Esophagus (tissue), 2 donors: ENCODE measurements around the gene EXOSC9. TPM values are rescaled to one million over a fixed set of nuclear protein-coding genes. Genes with fewer than 3 reads are reported as not detected.

Source experiments
- H3K27ac ChIP-seq, 2 donors: one replicate each; pipeline ENCODE4 v1.5.1; 2013; ENCODE audit warnings: low read depth in 2 of 2, mild to moderate bottlenecking in 2 of 2, inconsistent platforms in 1 of 2, low read length in 1 of 2, moderate library complexity in 1 of 2
- H3K27me3 ChIP-seq, 2 donors: one replicate each; pipeline ENCODE4 v1.6.1; 2013; ENCODE audit warnings: low read length in 2 of 2, control low read depth in 1 of 2, mild to moderate bottlenecking in 1 of 2; ENCODE audit not compliant: insufficient read depth in 2 of 2, control insufficient read depth in 1 of 2
- H3K36me3 ChIP-seq, 2 donors: one replicate each; pipeline ENCODE4 v1.6.1; 2013; ENCODE audit warnings: low read length in 1 of 2; ENCODE audit not compliant: control insufficient read depth in 2 of 2, insufficient read depth in 2 of 2
- H3K4me1 ChIP-seq, 2 donors: one replicate each; pipeline ENCODE4 v1.6.1; 2013; ENCODE audit warnings: low read length in 1 of 2; ENCODE audit not compliant: control insufficient read depth in 2 of 2, insufficient read depth in 2 of 2
- H3K4me3 ChIP-seq, 2 donors: one replicate each; pipeline ENCODE4 v1.5.1; 2013; ENCODE audit warnings: low read length in 2 of 2, mild to moderate bottlenecking in 2 of 2, low read depth in 1 of 2, moderate library complexity in 1 of 2
- H3K9me3 ChIP-seq, 2 donors: one replicate each; pipeline ENCODE4 v1.6.1; 2013; ENCODE audit warnings: mild to moderate bottlenecking in 2 of 2, low read depth in 1 of 2, low read length in 1 of 2, moderate library complexity in 1 of 2; ENCODE audit not compliant: control insufficient read depth in 2 of 2, insufficient read depth in 1 of 2
- WGBS, 2 donors: extraction: QIAGEN DNeasy Blood & Tissue Kit; methylation state at CpG; one replicate each; pipeline ENCODE4 v1.1.7; 2013; 5-methylcytosine and 5-hydroxymethylcytosine counted together
- polyA plus RNA-seq, 2 donors: library from polyadenylated mRNA; stranded (reverse); fragments of 200-250 nt; gene quantifications; one replicate each; pipeline ENCODE4 v1.2.3, GENCODE V29; 2013
- donor health status: healthy with polysubstance abuse.
- donor health status: Bipolar disorder and iron deficiency.

The EXOSC9 gene
- polyA plus RNA-seq, 2 donors: 16.3 to 18.9 TPM

GRCh38 chr4:121842862-121843261 lies 41.7 kb downstream of the EXOSC9 start:
- H3K4me3 ChIP-seq: no peak overlapping the region
- no peaks in the 10 kb centered on the region for H3K27me3 ChIP-seq
- H3K36me3 ChIP-seq: peaks cover 4 to 6% of the 10 kb centered on the region in 2 donors
- H3K9me3 ChIP-seq: no peaks in the 10 kb centered on the region
- H3K4me1 ChIP-seq: no peaks in the 10 kb centered on the region
- H3K27ac ChIP-seq: no peak overlapping the region
- WGBS, 2 donors: 94 to 96% methylated on average over 4 of the region's 4 CpGs

GRCh38 chr4:121846662-121847061 lies 45.5 kb downstream of the EXOSC9 start:
- 86 to 90% methylated on average over 6 of the region's 6 CpGs for WGBS, 2 donors
- no peaks in the 10 kb centered on the region for H3K4me1 ChIP-seq
- H3K27ac ChIP-seq: no peak overlapping the region
- H3K4me3 ChIP-seq: no peak overlapping the region
- no peaks in the 10 kb centered on the region for H3K9me3 ChIP-seq
- H3K36me3 ChIP-seq: peaks cover 4 to 9% of the 10 kb centered on the region in 2 donors
- H3K27me3 ChIP-seq: no peaks in the 10 kb centered on the region

GRCh38 chr4:121851354-121851753 lies 50.2 kb downstream of the EXOSC9 start:
- Histone ChIP-seq H3K9me3 (no peaks in the 10 kb centered on the region), H3K27me3 (no peaks in the 10 kb centered on the region), H3K4me1 (no peaks in the 10 kb centered on the region), H3K27ac (no peak overlapping the region), H3K4me3 (no peak overlapping the region), H3K36me3 (peaks cover 0 to 6% of the 10 kb centered on the region in 2 donors)
- 93 to 95% methylated on average over 1 of the region's 1 CpG for WGBS, 2 donors

- Histone ChIP-seq H3K36me3 (peaks cover 0 to 3% of the 10 kb centered on the region in 2 donors), H3K4me3 (no peak overlapping the region), H3K27ac (no peak overlapping the region), H3K27me3 (no peaks in the 10 kb centered on the region), H3K4me1 (no peaks in the 10 kb centered on the region), H3K9me3 (no peaks in the 10 kb centered on the region)
These were observed 59.0 kb downstream of the EXOSC9 start for GRCh38 chr4:121860121-121860520.

- Histone ChIP-seq H3K9me3 (no peaks in the 10 kb centered on the region), H3K36me3 (peaks cover 0 to 3% of the 10 kb centered on the region in 2 donors), H3K4me3 (no peak overlapping the region), H3K27me3 (no peaks in the 10 kb centered on the region), H3K4me1 (no peaks in the 10 kb centered on the region), H3K27ac (no peak overlapping the region)
- 91 to 95% methylated on average over 2 of the region's 2 CpGs for WGBS, 2 donors
These were observed 60.3 kb downstream of the EXOSC9 start for GRCh38 chr4:121861426-121861825.

- 87 to 89% methylated on average over 7 of the region's 7 CpGs for WGBS, 2 donors
- H3K36me3 ChIP-seq: peaks cover 0 to 3% of the 10 kb centered on the region in 2 donors
These were observed 62.7 kb downstream of the EXOSC9 start for GRCh38 chr4:121863799-121864198.

More at GRCh38 chr4:121863799-121864198, 62.7 kb downstream of the EXOSC9 start:
- H3K27ac ChIP-seq: no peak overlapping the region
- H3K27me3 ChIP-seq: no peaks in the 10 kb centered on the region
- no peaks in the 10 kb centered on the region for H3K4me1 ChIP-seq
- H3K4me3 ChIP-seq: no peak overlapping the region
- H3K9me3 ChIP-seq: no peaks in the 10 kb centered on the region

Other genes starting within 250 kb of the EXOSC9 start
- gene ANXA5, start 104.3 kb upstream of the EXOSC9 start, polyA plus RNA-seq: 10 to 100 TPM; 86.3 to 97.2 TPM
- under 1 TPM in 1 of 2 donors, not detected in 1; 0.04 TPM for gene SMIM43, start 36.2 kb upstream of the EXOSC9 start, polyA plus RNA-seq
- gene CCNA2, start 22.6 kb downstream of the EXOSC9 start, polyA plus RNA-seq: 10 to 100 TPM in 1 of 2 donors, 1 to 10 TPM in 1; 7.4 to 13.8 TPM
- gene BBS7, start 69.2 kb downstream of the EXOSC9 start, polyA plus RNA-seq: 1 to 10 TPM; 4.9 to 6.8 TPM
- gene TRPC3, start 150.7 kb downstream of the EXOSC9 start, polyA plus RNA-seq: under 1 TPM; 0.04 to 0.05 TPM